Lung microvascular endothelial cell (primary cell): ENCODE data around the gene DDX27. TPM values are rescaled to one million over a fixed set of nuclear protein-coding genes. Genes with fewer than 3 reads are reported as not detected.

Source experiments
- DNase-seq, 2 donors: peaks; one replicate each; pipeline versions ENCODE4 v3.0.0 to v3.0.0-alpha.2; 2010; ENCODE audit warnings: low read depth in 2 of 2
- total RNA-seq: library from RNA; depleted of rRNA; stranded (reverse); fragments of >200 nt; gene quantifications from 2 replicates; pipeline ENCODE4 v1.2.1, GENCODE V29; 2014

DDX27 gene
- total RNA-seq, 1 donor from 2014 or later = 20.8 TPM

GRCh38 chr20:49207076-49207475, 12.1 kb upstream of the DDX27 start:
- no peak for DNase-seq

DNA sequence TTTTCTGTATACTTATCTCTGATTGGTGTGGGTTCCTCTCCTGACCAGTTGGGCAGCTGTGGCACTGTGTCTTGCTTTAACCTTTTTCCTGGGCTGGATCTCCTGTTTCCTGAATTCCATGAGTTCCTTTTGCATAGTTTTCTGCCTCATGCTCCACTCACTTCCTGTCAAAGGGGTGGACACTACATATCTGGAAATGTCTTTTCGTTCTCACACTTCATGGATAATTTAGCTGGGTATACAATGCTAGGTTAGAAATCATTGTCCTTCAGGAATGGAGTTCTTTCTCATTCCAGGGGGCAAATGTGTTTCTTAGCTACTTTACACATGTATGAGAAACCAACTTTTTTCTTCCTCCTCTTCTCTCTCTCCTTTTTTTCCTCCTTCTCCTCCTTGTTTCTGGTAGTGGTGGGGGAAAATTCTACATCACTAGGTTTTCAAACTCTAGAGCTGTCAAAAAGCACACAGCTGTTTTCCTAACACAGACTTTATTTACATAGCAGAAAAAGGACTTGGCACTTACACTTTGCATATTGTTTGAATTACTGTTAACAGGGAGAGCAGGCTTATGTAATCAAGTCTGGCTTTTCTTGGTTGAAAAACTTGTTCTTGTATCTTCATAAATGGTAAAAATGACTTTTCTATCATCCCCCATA, 9.0 kb upstream of the DDX27 start:
- DNase-seq = peak in 1 of 2 donors; percentile 12

GRCh38 chr20:49210757-49211110, 8.5 kb upstream of the DDX27 start:
- no peak for DNase-seq

DNA sequence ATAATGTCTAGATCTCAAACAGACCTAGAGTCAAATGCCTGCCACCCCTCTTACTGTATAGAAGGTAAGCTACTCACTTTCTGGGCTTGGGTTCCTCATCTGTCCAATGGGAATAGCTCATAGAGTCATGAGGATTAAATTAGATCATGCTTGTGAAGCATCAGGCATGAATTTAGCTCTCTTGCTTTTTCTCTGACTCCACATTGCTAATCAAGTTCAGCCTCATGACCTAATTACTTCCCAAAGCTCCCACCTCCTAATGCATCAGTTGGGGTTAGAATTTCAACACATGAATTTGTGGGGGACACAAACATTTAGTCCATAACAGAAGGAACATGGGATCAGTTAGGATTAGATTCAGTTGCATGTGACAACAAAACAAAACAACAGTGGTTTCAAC, 4.6 kb upstream of the DDX27 start:
- no peak for DNase-seq

- DNase-seq = no peak
Observed at GRCh38 chr20:49215232-49215631, 4.0 kb upstream of the DDX27 start.

GRCh38 chr20:49216991-49217578, 2.1 kb upstream of the DDX27 start:
- peak; percentile 90 to 93 for DNase-seq

DNA sequence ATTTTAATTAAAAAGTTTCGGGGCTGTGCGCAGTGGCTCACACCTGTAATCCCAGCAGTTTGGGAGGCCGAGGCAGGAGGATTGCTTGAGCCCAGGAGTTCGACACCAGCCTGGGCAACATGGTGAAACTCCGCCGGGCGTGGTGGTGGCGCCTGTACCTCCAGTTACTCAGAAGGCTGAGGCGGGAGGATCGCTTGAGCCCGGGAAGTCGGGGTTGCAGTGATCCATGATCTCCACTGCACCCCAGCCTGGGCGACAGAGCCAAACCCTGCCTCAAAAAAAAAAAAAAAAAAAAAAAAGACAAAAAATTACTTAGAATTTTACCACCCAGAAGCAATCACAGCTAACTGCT, 501 bp upstream of the DDX27 start:
- peak in 1 of 2 donors; percentile 5 for DNase-seq

DNA sequence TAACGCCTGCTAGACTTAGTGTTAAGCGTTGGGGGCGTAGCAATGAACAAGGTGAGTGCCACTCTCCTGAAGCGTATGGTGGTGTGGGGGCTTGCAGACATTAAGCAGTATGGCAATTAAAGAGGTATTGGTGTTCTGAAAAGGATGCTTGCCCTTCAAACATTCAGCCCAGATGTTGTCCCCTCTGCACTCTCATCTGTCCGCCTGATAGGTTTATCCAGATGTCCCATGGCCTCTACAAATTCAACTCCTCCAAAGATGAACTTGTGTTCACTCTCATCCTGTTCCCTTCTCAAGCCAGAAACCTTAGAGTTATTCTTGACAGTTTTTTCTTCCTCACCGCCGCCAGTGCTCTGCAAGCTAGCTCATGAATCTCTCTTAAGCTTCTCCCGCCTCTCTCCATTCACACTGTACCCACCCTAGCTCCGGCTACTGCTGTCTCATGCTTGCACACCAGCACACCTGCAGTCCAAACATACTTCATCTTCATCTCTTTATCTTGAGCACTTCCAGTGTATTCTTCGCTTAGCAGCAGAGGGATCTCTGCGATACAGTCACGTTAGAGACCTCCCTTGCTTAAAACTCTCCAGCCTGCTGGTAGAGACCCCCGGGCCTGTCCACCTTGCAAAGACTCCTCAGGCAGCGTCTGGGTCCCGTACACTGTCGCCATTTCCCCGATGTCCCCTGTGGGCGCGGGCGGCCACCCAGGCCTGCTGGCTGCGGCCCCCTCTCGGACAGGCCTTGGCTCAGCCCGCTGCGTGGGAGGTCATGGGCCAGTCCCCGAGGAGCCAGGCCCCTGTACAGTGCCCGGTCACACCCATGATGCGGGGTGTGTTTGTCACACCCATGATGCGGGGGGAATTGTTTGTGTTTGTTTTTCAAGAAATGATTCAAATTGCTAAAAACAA, 962 bp downstream of the DDX27 start:
- DNase-seq = no peak

GRCh38 chr20:49225896-49226295, 6.7 kb downstream of the DDX27 start:
- DNase-seq = no peak

DNA sequence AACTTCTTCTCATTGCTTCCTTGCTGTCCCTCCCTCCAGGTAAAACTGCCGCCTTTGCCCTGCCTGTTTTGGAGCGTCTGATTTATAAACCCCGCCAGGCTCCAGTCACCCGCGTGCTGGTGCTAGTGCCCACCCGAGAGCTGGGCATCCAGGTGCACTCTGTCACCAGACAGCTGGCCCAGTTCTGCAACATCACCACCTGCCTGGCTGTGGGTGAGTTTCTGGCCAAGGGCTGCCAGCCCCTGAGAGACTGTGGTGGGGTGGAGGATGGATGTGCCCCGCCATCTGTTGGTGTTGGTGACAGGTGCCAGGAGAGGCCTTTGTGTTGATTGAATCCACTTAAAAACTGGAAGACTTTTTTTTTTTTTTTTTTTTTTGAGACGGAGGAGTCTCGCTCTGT, 9.5 kb downstream of the DDX27 start:
- DNase-seq = no peak

GRCh38 chr20:49229381-49229780, 10.2 kb downstream of the DDX27 start:
- no peak for DNase-seq

- DNase-seq = no peak
Observed at GRCh38 chr20:49230021-49230420, 10.8 kb downstream of the DDX27 start.

DNA sequence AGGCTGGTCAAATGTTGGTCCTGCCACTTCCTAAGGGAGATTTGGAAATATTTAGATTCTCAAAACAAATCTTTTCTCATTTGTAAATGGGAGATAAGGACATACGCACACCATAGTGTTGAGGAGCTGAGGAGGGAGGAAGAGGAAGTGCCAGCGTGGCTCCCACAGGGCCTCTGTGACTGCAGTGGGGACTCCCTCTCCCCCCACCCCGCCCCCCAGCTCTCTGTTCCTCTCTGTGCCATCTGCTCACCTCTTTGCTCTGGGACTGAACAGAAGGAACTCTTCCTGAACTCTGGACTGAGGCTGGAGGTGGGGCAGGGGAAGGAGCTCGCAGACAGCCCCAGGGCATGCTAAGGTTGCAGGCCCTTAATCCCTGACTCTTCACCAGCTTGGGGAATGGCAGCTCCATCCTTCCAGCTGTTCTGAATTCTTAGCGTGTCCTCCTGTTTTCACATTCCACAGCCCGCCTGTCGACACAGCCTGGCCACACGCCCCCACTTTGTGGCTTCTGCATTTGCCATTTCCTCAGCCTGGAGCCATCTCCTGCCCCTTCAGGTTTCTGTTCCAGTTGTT, 11.4 kb downstream of the DDX27 start:
- no peak for DNase-seq

GRCh38 chr20:49231471-49231870, 12.3 kb downstream of the DDX27 start:
- DNase-seq = no peak

GRCh38 chr20:49233226-49233625, 14.0 kb downstream of the DDX27 start:
- DNase-seq = no peak

DNA sequence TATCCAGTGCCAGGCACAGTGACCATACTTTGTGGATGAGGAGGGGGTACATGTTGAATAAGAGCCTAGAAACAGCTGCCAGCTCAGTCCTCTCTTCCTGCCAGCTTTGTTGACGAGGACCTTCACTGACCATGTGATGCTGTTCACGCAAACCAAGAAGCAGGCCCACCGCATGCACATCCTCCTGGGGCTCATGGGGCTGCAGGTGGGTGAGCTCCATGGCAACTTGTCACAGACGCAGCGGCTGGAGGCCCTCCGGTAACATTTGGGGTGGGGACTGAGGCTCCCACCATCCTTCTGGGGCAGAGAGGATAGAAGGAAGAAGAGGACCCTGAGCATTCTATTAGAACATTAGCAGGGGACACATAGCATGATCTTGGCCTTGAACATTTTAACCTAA, 15.6 kb downstream of the DDX27 start:
- DNase-seq = no peak

DNA sequence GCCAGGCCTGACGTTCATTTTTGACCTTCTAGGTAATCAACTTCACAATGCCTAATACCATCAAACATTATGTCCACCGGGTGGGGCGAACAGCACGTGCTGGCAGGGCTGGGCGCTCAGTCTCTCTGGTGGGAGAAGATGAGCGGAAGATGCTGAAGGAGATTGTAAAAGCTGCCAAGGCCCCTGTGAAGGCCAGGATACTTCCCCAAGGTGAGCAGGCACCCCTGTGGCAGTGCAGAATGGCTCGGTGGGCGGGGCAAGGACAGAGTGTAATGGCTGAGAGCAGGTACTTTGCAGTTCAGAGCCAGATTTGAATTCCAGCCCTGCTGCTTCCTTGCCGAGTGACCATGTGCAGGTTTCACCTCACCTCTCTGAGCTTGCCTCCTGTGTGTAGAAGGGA, 17.1 kb downstream of the DDX27 start:
- DNase-seq = no peak

DNA sequence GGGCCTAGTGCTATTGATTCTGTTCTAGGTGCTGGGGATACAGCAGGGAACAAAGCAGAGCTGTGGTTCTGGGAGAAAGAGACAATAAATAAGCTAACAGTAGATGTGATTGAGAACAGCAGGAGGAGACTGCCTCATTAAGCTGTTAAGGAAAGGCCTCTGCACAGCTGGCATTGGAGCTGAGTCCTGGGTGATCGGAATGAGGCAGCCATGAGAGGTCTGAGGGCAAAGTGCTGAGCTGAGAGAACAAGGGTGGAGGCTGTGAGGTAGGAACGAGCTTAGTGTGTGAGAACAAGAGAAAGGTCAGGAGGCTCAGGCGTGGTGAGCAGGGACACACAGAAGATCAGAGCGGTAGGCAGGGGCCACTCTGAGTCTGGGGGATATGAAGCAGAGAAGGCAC, 18.3 kb downstream of the DDX27 start:
- DNase-seq = no peak

DNA sequence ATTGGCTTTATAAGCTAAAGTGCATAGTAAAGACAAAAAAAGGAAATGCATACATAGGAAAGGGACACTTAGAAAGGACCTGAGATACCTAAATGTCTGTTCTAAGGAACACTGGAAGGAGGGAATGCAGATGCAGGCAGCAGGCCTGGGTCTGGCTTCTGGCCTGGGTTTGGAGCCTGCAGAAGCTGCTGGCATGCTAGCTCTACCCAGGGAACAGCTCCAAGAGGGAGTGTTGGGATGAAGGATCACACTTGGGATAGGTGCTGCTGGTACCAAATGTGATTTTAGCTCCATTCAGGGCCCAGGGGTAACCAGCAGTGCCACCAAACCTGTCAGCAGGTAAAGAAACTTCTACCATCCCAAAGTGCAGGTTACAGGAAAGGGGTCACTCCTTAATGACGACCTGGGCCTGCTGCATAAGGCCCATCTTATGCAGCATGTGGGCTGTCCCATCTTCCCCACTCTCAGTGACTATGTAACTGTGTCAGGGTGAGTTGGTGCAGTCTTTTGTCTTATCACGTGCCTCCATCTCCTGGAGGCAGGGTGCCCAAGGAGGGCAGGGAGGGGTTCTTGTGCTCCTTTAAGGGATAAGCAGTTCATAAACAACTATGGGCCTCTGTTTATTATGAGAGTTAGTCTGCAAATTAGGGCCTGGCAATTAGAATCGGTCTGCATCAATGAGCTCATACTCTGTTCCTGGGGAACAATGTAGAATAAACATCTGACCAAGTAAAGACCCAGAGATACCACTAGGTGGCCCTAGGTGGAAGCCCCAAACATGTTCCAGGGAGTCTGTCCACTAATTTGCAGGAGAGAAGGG, 26.9 kb downstream of the DDX27 start:
- DNase-seq = peak; percentile 75 to 76

DNA sequence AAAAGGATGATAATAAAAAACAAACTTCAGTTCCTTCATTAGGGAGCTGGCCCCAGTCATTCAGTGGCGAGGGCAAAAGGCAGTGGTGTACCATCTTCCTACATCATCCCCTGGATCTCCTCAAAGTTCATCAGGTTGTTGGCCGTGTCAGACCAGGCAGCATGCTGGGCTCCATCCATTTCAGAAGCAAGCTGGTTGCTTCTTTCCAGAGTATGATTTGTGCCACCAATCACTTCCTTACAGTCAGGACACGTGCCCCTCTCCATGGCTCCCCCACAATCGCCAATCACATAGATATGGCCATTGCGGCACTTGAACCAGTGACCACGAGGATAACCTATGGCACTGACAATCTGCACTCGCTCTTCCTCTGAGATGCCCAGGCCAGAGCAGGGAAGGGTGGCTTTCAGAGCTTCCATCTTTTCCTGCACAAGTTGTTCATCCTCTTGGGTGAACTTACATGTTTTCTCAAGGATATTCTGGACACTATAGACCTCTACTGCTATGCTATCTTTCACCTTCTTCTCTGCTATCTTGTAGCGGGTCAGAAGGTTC, 28.0 kb downstream of the DDX27 start:
- no peak for DNase-seq

- DNase-seq = peak in 1 of 2 donors; percentile 92
Observed at GRCh38 chr20:49247792-49248191, 28.6 kb downstream of the DDX27 start.
